IMR-90 (cell line): ENCODE results near the gene MYO3B. TPM values are rescaled to one million over a fixed set of nuclear protein-coding genes. Genes with fewer than 3 reads are reported as not detected.

Experiments used
- ATAC-seq: fragments of 200-7000 bp; cut with Tn5 transposase; 2 replicates; pipeline ENCODE4 v1.9.1; 2020; ENCODE audit warnings: low read depth, mild to moderate bottlenecking, moderate library complexity
- BruUV-seq: library from RNA; stranded (reverse); fragments of 400-500 nt; replicated peaks from 2 replicates; lab custom pipeline; 2021; lab: Mats Ljungman, UMichigan
- CTCF ChIA-PET: fragments of 300-600 bp; formaldehyde crosslinking; extraction: SDS; loops from one replicate; lab custom pipeline; 2021; ENCODE audit warnings: antibody characterized with exemption; lab: Yijun Ruan, JAX
- POLR2A ChIA-PET: fragments of 300-600 bp; sonication (Branson Sonifier 250); formaldehyde crosslinking; loops from one replicate; lab custom pipeline; 2022; ENCODE audit warnings: antibody characterized with exemption; ENCODE audit not compliant: unreplicated experiment; lab: Charles Lee
- DNase-seq: peaks from one replicate; pipeline ENCODE4 v3.0.0; 2013
- H2AFZ ChIP-seq: replicated peaks from 2 replicates; pipeline ENCODE3; 2013; ENCODE audit warnings: low read length, mild to moderate bottlenecking; ENCODE audit not compliant: poor library complexity
- H2AK5ac ChIP-seq: 2 replicates; pipeline ENCODE4 v1.6.1; 2013; ENCODE audit warnings: low read depth, low read length, inconsistent platforms
- H2AK9ac ChIP-seq: replicated peaks from 2 replicates; pipeline ENCODE3; 2013; ENCODE audit warnings: mild to moderate bottlenecking, low read depth, low read length, moderate library complexity; ENCODE audit not compliant: poor library complexity
- H2BK120ac ChIP-seq: 2 replicates; pipeline ENCODE4 v1.6.1; 2013; ENCODE audit warnings: low read depth, low read length, inconsistent platforms
- H2BK15ac ChIP-seq: 3 replicates; pipeline ENCODE4 v1.6.1; 2013; ENCODE audit warnings: low read depth, low read length, inconsistent platforms
- H2BK20ac ChIP-seq: 2 replicates; pipeline ENCODE4 v1.6.1; 2013; ENCODE audit warnings: low read depth, mild to moderate bottlenecking, inconsistent platforms, low read length, moderate library complexity
- H2BK5ac ChIP-seq: 2 replicates; pipeline ENCODE4 v1.6.1; 2013; ENCODE audit warnings: mild to moderate bottlenecking, low read depth, low read length, inconsistent platforms; ENCODE audit not compliant: poor library complexity, severe bottlenecking
- H3K14ac ChIP-seq: replicated peaks from 2 replicates; pipeline ENCODE4 v1.6.1; 2013; ENCODE audit warnings: low read depth, low read length, inconsistent platforms
- H3K18ac ChIP-seq: 2 replicates; pipeline ENCODE4 v1.6.1; 2013; ENCODE audit warnings: low read depth, low read length, control low read depth
- H3K23ac ChIP-seq: 2 replicates; pipeline ENCODE4 v1.6.1; 2013; ENCODE audit warnings: low read depth, low read length, inconsistent platforms
- H3K27ac ChIP-seq: 2 replicates; pipeline ENCODE4 v1.5.1; 2013; ENCODE audit warnings: mild to moderate bottlenecking, control low read depth, low read length; ENCODE audit not compliant: insufficient read depth
- H3K27me3 ChIP-seq: 2 replicates; pipeline ENCODE4 v1.6.1; 2013; ENCODE audit warnings: low read length; ENCODE audit not compliant: control insufficient read depth, insufficient read depth
- H3K36me3 ChIP-seq: 2 replicates; pipeline ENCODE4 v1.6.1; 2013; ENCODE audit warnings: low read length, mixed read lengths; ENCODE audit not compliant: control insufficient read depth, insufficient read depth
- H3K4ac ChIP-seq: 2 replicates; pipeline ENCODE4 v1.6.1; 2013; ENCODE audit warnings: low read depth, low read length, inconsistent platforms
- H3K4me1 ChIP-seq: 2 replicates; pipeline ENCODE4 v1.6.1; 2013; ENCODE audit warnings: low read length, mixed read lengths; ENCODE audit not compliant: control insufficient read depth, insufficient read depth
- H3K4me2 ChIP-seq: 2 replicates; pipeline ENCODE4 v1.6.1; 2013; ENCODE audit warnings: low read depth, mild to moderate bottlenecking, control low read depth, low read length, moderate library complexity
- H3K4me3 ChIP-seq: 2 replicates; pipeline ENCODE4 v1.5.1; 2013; ENCODE audit warnings: low read depth, mild to moderate bottlenecking, control low read depth, low read length, moderate library complexity; ENCODE audit not compliant: insufficient read depth
- H3K56ac ChIP-seq: 2 replicates; pipeline ENCODE4 v1.6.1; 2013; ENCODE audit warnings: low read length, inconsistent platforms; ENCODE audit not compliant: insufficient read depth; ENCODE audit errors: extremely low read depth
- H3K79me1 ChIP-seq, 2 experiments: 2 replicates each; pipeline ENCODE4 v1.6.1; 2013; ENCODE audit warnings: low read length in 2 of 2, inconsistent platforms in 1 of 2, low read depth in 1 of 2
- H3K9ac ChIP-seq: 2 replicates; pipeline ENCODE4 v1.6.1; 2013; ENCODE audit warnings: low read depth, low read length, control low read depth
- H3K9me1 ChIP-seq: 2 replicates; pipeline ENCODE4 v1.6.1; 2013; ENCODE audit warnings: low read length, inconsistent platforms; ENCODE audit not compliant: insufficient read depth
- H3K9me3 ChIP-seq: 2 replicates; pipeline ENCODE4 v1.6.1; 2013; ENCODE audit warnings: low read length; ENCODE audit not compliant: control insufficient read depth, insufficient read depth
- H4K20me1 ChIP-seq: 2 replicates; pipeline ENCODE4 v1.6.1; 2013; ENCODE audit warnings: low read length, inconsistent platforms; ENCODE audit not compliant: insufficient read depth
- H4K5ac ChIP-seq: 2 replicates; pipeline ENCODE4 v1.6.1; 2013; ENCODE audit warnings: mild to moderate bottlenecking, low read depth, low read length, control low read depth
- H4K8ac ChIP-seq, 2 experiments: 2 replicates each; pipeline ENCODE4 v1.6.1; 2013; ENCODE audit warnings: low read depth in 2 of 2, low read length in 2 of 2, control low read depth in 1 of 2, inconsistent platforms in 1 of 2
- H4K91ac ChIP-seq: 2 replicates; pipeline ENCODE4 v1.6.1; 2013; ENCODE audit warnings: low read depth, low read length, inconsistent platforms; ENCODE audit not compliant: insufficient read depth
- BHLHE40 ChIP-seq: fragments of 150-350 bp; IDR thresholded peaks from 2 replicates; pipeline ENCODE4 v1.6.1; 2016; ENCODE audit warnings: mild to moderate bottlenecking, low read depth, low read length
- FOS ChIP-seq: fragments of 150-350 bp; IDR thresholded peaks from 2 replicates; pipeline ENCODE4 v1.6.1; 2016; ENCODE audit warnings: low read depth, low read length
- USF2 ChIP-seq: fragments of 150-350 bp; IDR thresholded peaks from 2 replicates; pipeline ENCODE4 v1.6.1; 2017; ENCODE audit warnings: mild to moderate bottlenecking, antibody characterized with exemption, low read length, low read depth
- WGBS, 2 experiments: methylation state at CpG; one replicate each; pipeline versions ENCODE4 v1.1.5 to v1.1.7; 2013; ENCODE audit warnings: missing lambda C conversion rate in 2 of 2; ENCODE audit not compliant: insufficient read length in 1 of 2; ENCODE audit errors: extremely low coverage in 2 of 2; 5-methylcytosine and 5-hydroxymethylcytosine counted together
- dilution Hi-C: fragments of 300-500 bp; cut with HindIII; formaldehyde crosslinking; loops from one replicate; pipeline ENCODE4 v1.14.3; 2018; ENCODE audit warnings: low sequenced_read_pairs; ENCODE audit not compliant: unreplicated experiment
- in situ Hi-C: fragments of 300-500 bp; cut with MboI; formaldehyde crosslinking; loops from 3 replicates; pipeline ENCODE4 v1.14.3; 2019; ENCODE audit warnings: low sequenced_read_pairs, inconsistent platforms, mixed read lengths
- intact Hi-C: fragments of 100-400 bp; cut with micrococcal nuclease; formaldehyde crosslinking; loops from 2 replicates; pipeline ENCODE4 v1.10.0; 2022
- polyA plus RNA-seq, 3 experiments: library from polyadenylated mRNA; depleted of rRNA; stranded (reverse); fragments of >200 nt; gene quantifications; 2 replicates each; pipeline ENCODE4 v1.2.3, GENCODE V29; 2012; ENCODE audit warnings: low replicate concordance in 1 of 3
- total RNA-seq: library from RNA; depleted of rRNA; stranded (reverse); fragments of >200 nt; gene quantifications from 2 replicates; pipeline ENCODE4 v1.2.3, GENCODE V29; 2012

Gene MYO3B
- total and polyA plus RNA-seq, 2 of the 4 experiments (the other 2 are of a cell fraction) = 0.02 TPM; not detected in 1

- no peak overlapping the region for H3K27ac ChIP-seq
- dilution Hi-C loops = no loop called here
- no peak overlapping the region for H2AK5ac ChIP-seq
- H2BK15ac ChIP-seq = no peak overlapping the region
- no peak overlapping the region for H3K9ac ChIP-seq
- no peak overlapping the region for H4K91ac ChIP-seq
- H3K4me2 ChIP-seq = no peak overlapping the region
- H3K36me3 ChIP-seq = no peaks in the 10 kb centered on the region
- ChIA-PET POLR2A (no interaction called here), CTCF (no interaction called here)
- no peak for ATAC-seq
- DNase-seq = peak; percentile 10
- no peak overlapping the region for H2AFZ ChIP-seq
- TF ChIP-seq USF2 = no peak
- no peak for TF ChIP-seq BHLHE40
- TF ChIP-seq FOS = no peak
- H2BK20ac ChIP-seq = no peak overlapping the region
- no peak overlapping the region for H3K4ac ChIP-seq
- H3K9me1 ChIP-seq = no peaks in the 10 kb centered on the region
- no peak overlapping the region for H2BK5ac ChIP-seq
- H3K27me3 ChIP-seq = no peaks in the 10 kb centered on the region; the same call in 1 of the 2 replicates
- no peak overlapping the region for H4K5ac ChIP-seq
- no peak overlapping the region for H2BK120ac ChIP-seq
- no peak overlapping the region for H3K56ac ChIP-seq
- H3K4me3 ChIP-seq = no peak overlapping the region
- in situ Hi-C loops = no loop called here
- 25% methylated on average over 1 of the region's 5 CpGs; no CpG with 5 or more reads in 1 of the 2 experiments for WGBS, 2 experiments
- no peaks in the 10 kb centered on the region for H3K4me1 ChIP-seq
- H4K20me1 ChIP-seq = no peaks in the 10 kb centered on the region
- no peak overlapping the region for H3K23ac ChIP-seq
- H3K79me1 ChIP-seq = no peaks in the 10 kb centered on the region
- H3K14ac ChIP-seq = no peak overlapping the region
- no peak overlapping the region for H2AK9ac ChIP-seq
- BruUV-seq = no TSS peak
- no peaks in the 10 kb centered on the region for H3K9me3 ChIP-seq
- no peak overlapping the region for H4K8ac ChIP-seq
- intact Hi-C loops = no loop called here
- H3K18ac ChIP-seq = no peak overlapping the region
These were observed 315.6 kb downstream of the MYO3B start for GRCh38 chr2:170493426-170494097.
